MM.1S (cell line): ENCODE measurements around the gene TMEM215.

Experiments
- DNase-seq: peaks from one replicate; pipeline ENCODE4 v3.0.0-alpha.2; 2015
- H2AFZ ChIP-seq: fragments of 300-600 bp; sonication (generic); 2 replicates; pipeline ENCODE4 v1.6.0; 2016; ENCODE audit warnings: antibody characterized with exemption, low read length
- H3F3A ChIP-seq: fragments of 300-600 bp; sonication (generic); 2 replicates; pipeline ENCODE4 v1.6.1; 2016; ENCODE audit warnings: mild to moderate bottlenecking, antibody characterized with exemption, low read length, moderate library complexity, mixed read lengths; ENCODE audit not compliant: insufficient read depth
- H3K27ac ChIP-seq: fragments of 300-600 bp; sonication (generic); 2 replicates; pipeline ENCODE4 v1.5.1; 2016; ENCODE audit warnings: mild to moderate bottlenecking, low read length
- H3K27me3 ChIP-seq: fragments of 300-600 bp; sonication (generic); replicated peaks from 2 replicates; pipeline ENCODE4 v1.6.0; 2016; ENCODE audit warnings: low read length; ENCODE audit not compliant: insufficient read depth
- H3K36me3 ChIP-seq: fragments of 300-600 bp; sonication (generic); replicated peaks from 2 replicates; pipeline ENCODE4 v1.6.1; 2016; ENCODE audit warnings: mild to moderate bottlenecking, low read length, mixed read lengths; ENCODE audit not compliant: insufficient read depth
- H3K4me1 ChIP-seq: fragments of 300-600 bp; sonication (generic); 2 replicates; pipeline ENCODE4 v1.6.1; 2016; ENCODE audit warnings: low read length, mixed read lengths
- H3K4me2 ChIP-seq: fragments of 300-600 bp; sonication (generic); 2 replicates; pipeline ENCODE4 v1.6.0; 2016; ENCODE audit warnings: low read depth, low read length
- H3K4me3 ChIP-seq: fragments of 300-600 bp; sonication (generic); 2 replicates; pipeline ENCODE4 v1.5.1; 2016; ENCODE audit warnings: low read length, mixed read lengths
- H3K79me2 ChIP-seq: fragments of 300-600 bp; sonication (generic); 2 replicates; pipeline ENCODE4 v1.6.1; 2016; ENCODE audit warnings: mixed run types, low read length, mixed read lengths
- H3K9ac ChIP-seq: fragments of 300-600 bp; sonication (generic); 2 replicates; pipeline ENCODE4 v1.6.1; 2016; ENCODE audit warnings: low read length, mixed read lengths
- H3K9me2 ChIP-seq: fragments of 300-600 bp; sonication (generic); replicated peaks from 2 replicates; pipeline ENCODE4 v1.6.1; 2016; ENCODE audit warnings: mild to moderate bottlenecking, low read length, mixed read lengths; ENCODE audit not compliant: insufficient read depth
- H3K9me3 ChIP-seq: fragments of 300-600 bp; sonication (generic); replicated peaks from 2 replicates; pipeline ENCODE4 v1.6.1; 2016; ENCODE audit warnings: mild to moderate bottlenecking, low read length, mixed read lengths; ENCODE audit not compliant: insufficient read depth
- H4K20me1 ChIP-seq: fragments of 300-600 bp; sonication (generic); 2 replicates; pipeline ENCODE4 v1.6.1; 2016; ENCODE audit warnings: mild to moderate bottlenecking, low read length, moderate library complexity, mixed read lengths; ENCODE audit not compliant: insufficient read depth
- EZH2 ChIP-seq: fragments of 300-600 bp; sonication (generic); optimal IDR thresholded peaks from 2 replicates; pipeline ENCODE3; 2017; ENCODE audit warnings: low read depth, mild to moderate bottlenecking, antibody characterized with exemption, low read length, mixed read lengths
- EZH2phosphoT487 ChIP-seq: fragments of 300-600 bp; sonication (generic); IDR thresholded peaks from 2 replicates; pipeline ENCODE4 v1.6.1; 2018; ENCODE audit warnings: antibody characterized with exemption, low read length
- TF ChIP-seq, protein P1 (sequence below): fragments of 300-600 bp; sonication (generic); IDR thresholded peaks from 2 replicates; pipeline ENCODE4 v1.5.1; 2016; ENCODE audit warnings: antibody characterized with exemption, low read length, mixed read lengths

The TMEM215 gene

DNA sequence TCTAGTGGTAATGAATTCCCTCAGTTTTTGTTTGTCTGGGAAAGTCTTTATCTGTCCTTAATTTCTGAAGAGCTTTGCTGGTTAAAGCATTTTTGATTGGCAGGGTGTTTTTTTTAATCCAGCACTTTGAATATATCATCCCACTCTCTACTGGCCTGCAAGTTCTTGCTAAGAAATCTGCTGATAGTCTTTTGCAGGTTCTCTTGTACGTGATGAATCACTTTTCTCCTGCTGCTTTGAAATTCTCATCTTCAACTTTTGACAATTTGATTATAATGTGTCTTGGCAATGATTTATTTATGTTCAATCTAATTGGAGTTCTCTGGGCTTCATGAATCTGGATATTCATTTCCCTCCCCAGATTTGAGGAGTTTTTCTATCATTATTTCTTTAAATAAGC lies 8.1 kb upstream of the TMEM215 start:
- no peaks in the 10 kb centered on the region for H3K4me1 ChIP-seq
- no peaks in the 10 kb centered on the region for H4K20me1 ChIP-seq
- H3K27ac ChIP-seq, result no peak overlapping the region
- no peaks in the 10 kb centered on the region for H3K9me2 ChIP-seq
- TF ChIP-seq, protein P1, sequence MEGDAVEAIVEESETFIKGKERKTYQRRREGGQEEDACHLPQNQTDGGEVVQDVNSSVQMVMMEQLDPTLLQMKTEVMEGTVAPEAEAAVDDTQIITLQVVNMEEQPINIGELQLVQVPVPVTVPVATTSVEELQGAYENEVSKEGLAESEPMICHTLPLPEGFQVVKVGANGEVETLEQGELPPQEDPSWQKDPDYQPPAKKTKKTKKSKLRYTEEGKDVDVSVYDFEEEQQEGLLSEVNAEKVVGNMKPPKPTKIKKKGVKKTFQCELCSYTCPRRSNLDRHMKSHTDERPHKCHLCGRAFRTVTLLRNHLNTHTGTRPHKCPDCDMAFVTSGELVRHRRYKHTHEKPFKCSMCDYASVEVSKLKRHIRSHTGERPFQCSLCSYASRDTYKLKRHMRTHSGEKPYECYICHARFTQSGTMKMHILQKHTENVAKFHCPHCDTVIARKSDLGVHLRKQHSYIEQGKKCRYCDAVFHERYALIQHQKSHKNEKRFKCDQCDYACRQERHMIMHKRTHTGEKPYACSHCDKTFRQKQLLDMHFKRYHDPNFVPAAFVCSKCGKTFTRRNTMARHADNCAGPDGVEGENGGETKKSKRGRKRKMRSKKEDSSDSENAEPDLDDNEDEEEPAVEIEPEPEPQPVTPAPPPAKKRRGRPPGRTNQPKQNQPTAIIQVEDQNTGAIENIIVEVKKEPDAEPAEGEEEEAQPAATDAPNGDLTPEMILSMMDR, result no peak
- TF ChIP-seq EZH2phosphoT487 (no peak), EZH2 (no peak)
- no peak overlapping the region for H2AFZ ChIP-seq
- H3K36me3 ChIP-seq, result no peaks in the 10 kb centered on the region
- no peak overlapping the region for H3K9ac ChIP-seq
- DNase-seq, result no peak
- no peak overlapping the region for H3K4me2 ChIP-seq
- H3K27me3 ChIP-seq, result no peaks in the 10 kb centered on the region
- no peaks in the 10 kb centered on the region for H3F3A ChIP-seq
- H3K4me3 ChIP-seq, result no peak overlapping the region
- H3K79me2 ChIP-seq, result no peaks in the 10 kb centered on the region
- no peaks in the 10 kb centered on the region for H3K9me3 ChIP-seq

GRCh38 chr9:32776201-32776600 lies 7.1 kb upstream of the TMEM215 start:
- Histone ChIP-seq H3F3A (no peaks in the 10 kb centered on the region), H3K27ac (no peak overlapping the region), H3K9me3 (no peaks in the 10 kb centered on the region), H3K27me3 (no peaks in the 10 kb centered on the region), H3K9ac (no peak overlapping the region), H4K20me1 (no peaks in the 10 kb centered on the region), H3K9me2 (no peaks in the 10 kb centered on the region), H3K36me3 (no peaks in the 10 kb centered on the region), H3K4me2 (no peak overlapping the region), H3K4me1 (no peaks in the 10 kb centered on the region), H3K4me3 (no peak overlapping the region), H3K79me2 (no peaks in the 10 kb centered on the region), H2AFZ (no peak overlapping the region)
- DNase-seq, result no peak
- TF ChIP-seq EZH2phosphoT487 (no peak), EZH2 (no peak)
- TF ChIP-seq, protein P1, result no peak

- no peak overlapping the region for H3K4me2 ChIP-seq
- H3F3A ChIP-seq, result no peaks in the 10 kb centered on the region
- H3K4me3 ChIP-seq, result no peak overlapping the region
- no peaks in the 10 kb centered on the region for H3K4me1 ChIP-seq
- no peaks in the 10 kb centered on the region for H3K79me2 ChIP-seq
- H3K9ac ChIP-seq, result no peak overlapping the region
- no peaks in the 10 kb centered on the region for H3K36me3 ChIP-seq
- H2AFZ ChIP-seq, result no peak overlapping the region
- no peaks in the 10 kb centered on the region for H4K20me1 ChIP-seq
- H3K9me3 ChIP-seq, result no peaks in the 10 kb centered on the region
- TF ChIP-seq EZH2phosphoT487, result no peak
- no peak for TF ChIP-seq EZH2
- TF ChIP-seq, protein P1, result no peak
- no peaks in the 10 kb centered on the region for H3K27me3 ChIP-seq
- DNase-seq, result no peak
- no peaks in the 10 kb centered on the region for H3K9me2 ChIP-seq
- H3K27ac ChIP-seq, result no peak overlapping the region
Observed at GRCh38 chr9:32782476-32783167, 718 bp upstream of the TMEM215 start.
